NCI-H187 treated with DMSO at 0.1 percent for 48 hours (cell line): ENCODE results near the gene PITRM1.
"Not testable (repeated sequence)": the region's sequence is repeated elsewhere in the genome, so short reads cannot be mapped to it uniquely, and the experiment has no call there.

Experiments
- DNase-seq: peaks from one replicate; lab custom pipeline; 2025; lab: John Stamatoyannopoulos, UW

The PITRM1 gene

DNA sequence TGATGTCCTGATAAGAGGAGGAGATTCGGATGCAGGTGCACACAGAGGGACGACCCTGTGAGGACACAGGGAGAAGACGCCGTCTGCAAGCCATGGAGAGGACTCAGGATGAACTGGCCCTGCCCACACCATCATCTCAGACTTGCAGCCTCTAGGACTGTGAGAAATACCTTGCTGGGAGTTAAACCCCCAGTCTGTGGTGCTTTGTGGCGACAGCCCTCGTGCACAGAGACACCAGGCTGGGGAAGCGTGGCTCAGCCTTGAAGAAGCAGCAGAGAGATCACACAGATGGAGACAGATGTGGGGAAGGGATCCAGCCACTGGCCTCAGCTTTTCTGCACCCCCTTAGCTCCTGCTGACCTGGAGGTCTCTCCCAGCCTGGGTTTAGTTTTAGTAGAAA lies 26.3 kb upstream of the PITRM1 start:
- DNase-seq = no peak

DNA sequence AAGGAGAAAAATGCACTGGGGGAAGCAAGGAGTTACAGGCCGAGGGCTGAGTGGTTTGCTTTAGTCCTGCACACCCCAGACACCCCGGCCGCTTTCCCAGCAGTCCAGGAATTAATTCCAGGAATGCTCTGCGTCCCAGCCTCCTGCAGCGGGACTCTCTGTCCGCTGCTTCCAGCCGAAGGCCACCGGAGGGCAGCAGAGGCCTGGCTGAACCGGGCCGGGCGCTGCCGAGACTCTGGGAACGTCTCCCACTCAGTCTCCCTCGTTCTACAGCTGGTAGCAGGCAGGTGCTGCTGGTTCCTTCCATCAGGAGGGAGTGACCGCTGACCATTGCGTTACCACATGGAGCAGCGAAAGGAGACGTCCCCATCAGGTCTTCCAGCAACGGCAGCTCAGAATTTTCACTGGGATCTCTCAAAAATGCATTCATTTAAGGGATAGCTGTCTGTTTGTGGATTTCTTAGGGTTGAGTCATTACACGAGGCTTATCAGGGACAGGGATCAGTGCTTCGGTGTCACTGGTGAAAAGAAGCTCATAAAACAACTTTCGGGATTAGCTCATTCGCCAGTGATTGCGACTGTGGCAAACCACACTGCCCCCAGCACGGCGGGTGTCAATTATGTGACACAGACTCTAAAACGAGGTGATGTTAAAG lies 24.9 kb upstream of the PITRM1 start:
- no peak for DNase-seq

DNA sequence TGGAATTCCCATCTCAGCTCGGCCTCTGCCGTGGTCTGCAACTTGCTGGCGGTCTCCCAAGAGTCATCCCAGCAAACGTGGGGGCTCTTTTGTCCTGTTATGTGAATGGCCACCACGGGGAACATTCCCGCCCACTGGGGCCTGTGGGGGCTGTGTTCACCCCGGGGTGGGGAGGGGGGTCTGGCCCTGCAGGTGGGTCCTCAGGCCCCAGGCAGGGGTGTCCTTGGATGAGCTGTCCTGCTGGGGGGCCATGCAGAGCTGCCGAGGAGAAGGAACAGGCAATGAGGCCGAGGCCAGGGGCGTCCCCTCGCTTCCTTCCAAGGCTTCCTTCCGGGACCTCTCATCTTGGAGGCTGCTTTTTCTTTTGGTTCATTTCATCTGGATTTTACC lies 24.4 kb upstream of the PITRM1 start:
- no peak for DNase-seq

DNA sequence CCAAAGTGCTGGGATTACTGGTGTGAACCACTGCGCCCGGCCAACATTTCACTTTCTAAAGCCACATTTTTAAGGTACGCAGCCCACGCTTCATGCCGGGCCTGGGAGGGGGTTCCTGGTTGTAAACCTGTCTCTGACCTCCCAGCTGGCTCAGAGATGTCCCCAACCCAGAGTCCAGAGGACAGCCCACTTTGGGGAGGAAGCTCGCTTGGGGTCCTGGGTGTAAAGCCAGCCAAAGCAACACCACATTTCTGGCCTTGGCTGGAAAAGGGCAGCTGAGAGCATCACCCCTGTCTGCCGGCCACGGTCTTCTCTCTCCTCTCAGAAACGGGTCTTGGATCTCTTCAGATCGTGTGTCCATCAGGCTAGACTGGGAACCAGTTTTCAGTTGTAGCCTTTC lies 23.9 kb upstream of the PITRM1 start:
- no peak for DNase-seq

DNA sequence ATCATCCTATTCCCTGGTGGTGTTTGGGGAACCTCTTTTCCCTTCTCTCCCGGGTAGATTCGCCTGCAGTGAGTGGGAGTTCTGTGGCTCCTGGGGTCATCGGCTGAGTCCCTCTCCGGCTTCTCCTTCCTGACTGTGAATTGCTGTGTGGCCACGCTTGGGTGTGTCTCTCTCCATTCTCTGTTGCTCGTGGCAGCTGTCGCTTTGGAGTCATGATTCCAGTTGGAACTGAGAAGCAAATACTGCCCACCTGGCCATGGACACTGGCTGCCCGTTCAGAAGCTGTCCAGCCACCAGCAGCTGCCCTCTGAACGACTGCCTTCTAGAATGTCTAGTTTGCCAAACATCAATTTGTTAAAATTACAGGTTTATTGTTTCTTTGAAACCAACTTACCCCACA lies 23.1 kb upstream of the PITRM1 start:
- DNase-seq = no peak

DNA sequence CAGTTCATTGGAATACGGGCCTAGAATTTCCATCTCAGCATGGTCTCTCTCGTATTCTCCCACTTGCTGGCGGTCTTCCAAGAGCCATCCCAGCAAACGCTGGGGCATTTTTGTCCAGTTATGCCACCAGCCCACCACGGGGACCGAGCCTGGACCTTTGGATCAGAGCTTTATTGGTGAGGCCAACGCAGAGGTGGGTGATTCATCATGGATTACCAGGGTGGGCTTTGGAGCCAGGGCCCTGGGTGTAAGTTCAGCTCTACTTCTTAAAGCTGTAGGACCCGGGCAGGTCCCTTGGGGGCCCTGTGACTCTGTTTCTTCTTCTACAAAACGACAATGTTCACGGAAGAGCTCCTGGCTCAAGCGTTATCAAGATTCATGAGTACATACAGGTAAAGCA lies 22.7 kb upstream of the PITRM1 start:
- no peak for DNase-seq

DNA sequence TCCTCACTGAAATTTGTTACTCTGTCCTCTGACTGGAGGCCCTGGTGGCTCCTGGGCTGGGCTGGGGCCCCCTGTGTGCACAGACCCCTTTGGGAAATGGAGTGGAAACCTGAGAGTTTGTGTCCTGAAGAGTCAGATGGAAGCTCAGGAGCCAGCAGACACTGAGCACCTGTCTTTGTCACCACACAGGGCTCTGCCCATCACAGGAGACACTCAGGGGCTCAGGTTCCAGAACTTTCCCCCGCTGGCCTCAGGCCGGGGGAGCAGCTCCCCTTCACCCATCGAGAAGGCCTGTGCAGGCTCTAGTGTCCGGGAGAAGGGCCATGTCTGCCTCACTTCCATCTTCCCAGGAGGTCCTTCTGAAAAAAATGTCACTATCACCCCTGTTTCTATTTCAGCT lies 22.3 kb upstream of the PITRM1 start:
- no peak for DNase-seq

DNA sequence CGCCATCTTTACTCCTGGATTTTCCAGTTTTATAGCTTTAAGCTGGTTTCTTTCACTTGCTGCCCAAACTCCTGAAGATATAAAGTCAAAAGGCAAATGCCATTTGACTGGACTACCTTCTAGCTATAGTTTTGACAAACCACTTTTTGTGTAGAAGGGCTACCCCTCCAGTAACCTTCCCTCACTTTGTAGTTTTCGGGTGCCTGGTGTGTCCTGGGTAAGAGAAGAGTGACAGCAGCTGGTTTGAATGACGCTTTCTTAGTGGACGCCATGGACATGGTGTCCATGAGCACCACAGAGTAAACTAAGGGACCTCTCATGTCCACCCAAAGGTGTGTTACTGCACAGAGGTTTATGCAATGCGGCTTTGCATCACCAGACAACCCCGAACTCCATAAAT lies 21.2 kb upstream of the PITRM1 start:
- DNase-seq = no peak

DNA sequence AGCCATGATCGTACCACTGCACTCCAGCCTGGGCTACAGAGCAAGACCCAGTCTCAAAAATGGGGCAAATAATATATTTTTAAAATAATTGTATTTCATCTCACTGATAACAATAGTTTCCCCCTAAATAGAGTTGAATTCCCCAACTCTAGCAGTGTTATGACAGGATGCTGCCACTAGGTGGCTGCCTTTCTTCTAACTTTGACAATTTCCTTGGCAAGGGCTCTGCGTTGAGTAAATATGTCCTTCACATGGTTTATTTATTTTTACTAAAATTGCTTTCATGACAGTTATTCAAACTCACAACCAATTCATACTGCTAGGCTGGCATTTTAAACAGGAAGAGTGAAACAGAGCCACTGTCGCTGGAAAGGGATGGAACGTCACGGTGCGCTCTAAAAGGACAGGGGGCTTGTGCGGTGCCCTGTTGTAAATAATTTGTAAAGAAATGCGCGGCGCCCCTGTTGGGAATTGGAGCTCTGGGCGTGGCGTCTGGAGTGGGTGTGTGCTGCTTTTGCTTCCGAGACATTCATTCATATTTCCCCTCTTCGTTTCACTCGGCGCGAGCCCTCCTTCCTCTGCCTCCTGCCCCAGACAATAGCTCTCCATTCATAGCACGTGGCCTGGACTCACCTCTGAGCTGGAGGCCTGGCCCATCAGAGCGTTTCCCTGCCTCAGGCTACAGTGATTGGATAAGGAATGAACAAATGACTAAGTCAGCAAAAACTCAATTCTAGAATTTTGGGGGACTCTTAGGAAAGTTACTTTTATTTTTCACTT lies 20.5 kb upstream of the PITRM1 start:
- no peak for DNase-seq

DNA sequence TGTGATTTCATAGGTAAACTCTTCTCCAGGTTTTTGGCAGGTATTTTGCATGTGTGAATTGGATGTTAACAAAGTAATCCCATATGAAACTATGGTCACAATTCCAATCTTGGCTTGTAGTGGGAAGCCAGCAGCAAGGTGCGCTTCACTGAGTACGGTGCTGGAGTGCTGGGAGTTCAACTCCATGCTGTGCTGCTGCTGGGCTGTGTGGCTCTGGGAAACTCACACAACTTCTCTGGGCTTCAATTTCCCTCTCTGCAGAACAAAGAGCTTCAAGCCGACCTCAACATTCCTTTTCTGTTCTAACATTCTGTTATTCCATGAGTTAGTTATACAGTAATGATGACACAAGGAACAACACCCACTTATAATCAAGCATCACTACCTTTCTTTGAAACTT lies 18.2 kb upstream of the PITRM1 start:
- DNase-seq = no peak

DNA sequence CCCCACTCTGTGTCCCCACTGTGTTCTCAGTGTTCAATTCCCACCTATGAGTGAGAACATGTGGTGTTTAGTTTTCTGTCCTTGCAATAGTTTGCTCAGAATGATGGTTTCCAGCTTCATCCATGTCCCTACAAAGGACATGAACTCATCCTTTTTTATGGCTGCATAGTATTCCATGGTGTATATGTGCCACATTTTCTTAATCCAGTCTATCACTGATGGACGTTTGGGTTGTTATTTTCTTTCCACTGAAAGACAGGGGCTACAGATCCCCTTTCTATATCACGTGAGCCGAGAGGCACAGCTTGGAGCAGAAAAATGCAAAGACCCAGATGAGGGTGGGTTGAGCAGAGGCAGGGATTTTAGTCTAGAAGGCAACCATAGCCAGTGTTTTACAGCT lies 14.6 kb upstream of the PITRM1 start:
- not testable (repeated sequence) for DNase-seq

DNA sequence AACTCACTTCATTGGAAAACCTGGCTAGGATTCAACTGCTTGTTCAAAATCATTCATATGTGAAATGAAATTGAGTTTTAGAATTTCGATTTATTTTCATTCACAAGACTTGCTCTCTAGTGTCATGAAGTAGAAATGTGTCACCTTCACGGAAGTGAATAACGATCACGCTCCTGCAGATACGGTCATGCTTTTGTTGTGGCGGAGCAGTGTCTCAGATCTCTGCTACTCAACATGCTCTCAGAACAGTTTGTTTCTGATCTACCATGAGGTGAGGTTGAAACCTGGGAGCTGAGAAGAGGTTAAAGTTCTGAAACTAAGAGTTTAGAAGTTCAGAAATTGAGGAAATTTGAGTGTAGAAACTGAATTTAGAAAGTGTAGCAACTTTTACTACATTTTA lies 13.8 kb upstream of the PITRM1 start:
- DNase-seq = no peak

DNA sequence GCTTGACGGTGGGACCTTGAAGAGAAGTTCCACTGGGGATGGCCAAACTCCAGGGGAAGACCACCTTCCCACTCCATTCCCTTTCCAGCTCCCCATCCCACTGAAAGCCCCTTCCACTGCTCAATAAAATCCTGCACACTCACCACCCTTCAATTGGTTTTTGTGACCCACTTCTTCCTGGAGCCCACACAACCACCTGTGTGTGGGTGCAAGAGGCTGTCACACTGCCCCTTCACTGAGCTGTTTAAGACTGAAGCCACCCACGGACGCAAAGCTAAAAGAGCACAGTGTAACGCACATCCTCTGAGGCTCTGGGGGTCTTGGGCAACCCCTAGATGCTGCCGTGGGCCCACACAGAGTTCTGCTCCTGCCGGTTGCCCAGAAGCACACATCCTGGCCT lies 12.8 kb upstream of the PITRM1 start:
- no peak for DNase-seq

DNA sequence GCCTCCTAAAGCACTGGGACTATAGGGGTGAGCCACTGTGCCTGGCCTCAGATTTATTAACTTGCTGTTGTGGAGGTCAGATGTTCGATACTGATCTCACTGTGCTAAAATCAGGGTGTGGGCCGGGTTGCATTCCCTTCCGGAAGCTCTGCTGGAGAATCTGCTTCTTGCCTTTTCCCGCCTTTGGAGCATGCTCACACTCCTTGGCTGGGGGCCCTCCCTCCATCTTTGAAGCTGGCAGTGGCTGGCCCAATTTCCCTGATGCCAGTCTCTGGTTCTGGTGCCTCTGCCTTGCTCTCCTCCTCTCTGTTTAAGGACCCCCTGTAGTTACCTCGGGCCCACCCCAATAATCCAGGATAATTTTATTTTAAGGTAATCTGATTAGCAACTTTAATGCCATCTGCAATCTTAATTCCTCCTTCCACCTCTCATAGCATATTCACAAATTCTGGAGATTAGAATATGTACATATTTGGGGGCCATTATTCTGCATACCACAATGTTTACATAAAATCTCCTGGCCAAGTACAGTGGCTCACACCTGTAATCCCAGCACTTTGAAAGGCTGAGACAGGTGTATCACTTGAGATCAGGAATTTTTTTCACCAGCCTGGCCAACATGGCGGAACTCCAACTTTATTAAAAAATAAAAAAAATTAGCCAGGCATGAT lies 7.9 kb upstream of the PITRM1 start:
- no peak for DNase-seq

DNA sequence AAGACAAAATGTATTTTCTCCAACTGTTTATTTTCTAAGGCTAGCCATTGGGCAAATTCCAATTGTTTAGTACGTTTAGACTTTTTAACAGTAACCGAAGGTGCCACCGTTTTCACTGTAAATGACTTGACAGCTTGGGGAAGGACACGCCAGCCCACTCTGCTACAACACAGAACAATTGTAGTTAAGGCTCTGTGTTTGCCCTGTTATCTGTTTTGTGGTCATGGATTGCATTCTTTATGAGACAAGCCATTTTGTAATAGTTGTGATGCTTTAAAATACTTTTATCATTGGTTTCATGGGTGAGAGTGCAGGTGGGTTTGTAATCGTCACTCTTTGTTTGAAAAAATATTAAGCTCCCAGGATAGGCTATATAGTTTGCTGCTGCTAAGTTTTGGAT lies 6.6 kb upstream of the PITRM1 start:
- DNase-seq = no peak

DNA sequence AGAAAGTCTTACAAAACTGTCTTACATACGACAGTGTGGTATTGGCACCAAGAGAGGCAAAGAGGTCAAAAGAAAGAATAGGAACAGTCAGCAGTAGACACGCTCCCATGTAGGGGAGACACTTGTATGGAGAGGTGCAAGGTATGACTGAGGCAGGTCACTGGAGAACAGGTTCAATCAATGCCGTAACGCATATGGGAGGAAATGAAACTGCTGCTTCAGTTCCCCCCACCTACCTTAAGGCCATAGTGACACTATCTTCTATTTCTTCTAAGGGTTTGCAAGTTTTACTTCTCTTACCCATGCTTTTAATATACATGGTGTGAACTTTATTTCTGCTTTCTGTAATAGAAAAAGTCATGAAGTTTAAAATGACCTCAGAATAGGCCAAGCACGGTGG lies 5.5 kb upstream of the PITRM1 start:
- no peak for DNase-seq

DNA sequence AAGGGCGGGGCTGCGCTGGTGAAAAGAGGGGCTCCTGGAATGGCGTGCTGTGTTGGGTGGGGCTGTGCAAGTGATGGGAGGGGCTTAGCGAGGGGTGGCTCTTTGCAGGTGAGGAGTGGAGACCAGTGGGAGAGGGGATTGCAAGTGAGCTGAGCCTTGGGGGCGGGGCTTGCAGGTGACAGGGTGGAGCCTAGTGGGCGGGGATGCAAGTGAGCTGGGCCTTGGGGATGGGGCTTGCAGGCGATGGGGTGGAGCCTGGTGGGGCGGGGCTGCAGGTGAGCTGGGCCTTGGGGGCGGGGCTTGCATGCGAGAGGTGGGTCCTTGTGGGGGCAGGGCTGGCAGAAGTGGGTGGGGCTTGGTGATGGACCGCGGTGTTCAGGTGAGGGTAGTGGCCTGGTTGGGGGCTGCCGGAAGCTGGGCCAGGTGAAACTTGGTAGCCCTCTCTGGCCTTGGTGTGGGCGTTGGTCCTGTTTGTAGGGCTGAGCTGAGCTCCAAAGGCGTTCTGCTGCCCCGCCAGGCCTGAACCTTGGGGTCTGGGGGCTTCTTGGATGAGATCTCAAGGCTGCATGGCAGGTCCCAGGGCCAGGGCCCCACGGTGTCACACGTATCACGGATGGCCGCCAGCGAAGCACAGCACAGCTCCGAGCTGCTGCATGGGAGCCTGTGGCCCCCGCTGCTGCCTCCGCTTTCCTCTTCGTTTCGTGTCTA lies 743 bp upstream of the PITRM1 start:
- DNase-seq = peak; percentile 96

DNA sequence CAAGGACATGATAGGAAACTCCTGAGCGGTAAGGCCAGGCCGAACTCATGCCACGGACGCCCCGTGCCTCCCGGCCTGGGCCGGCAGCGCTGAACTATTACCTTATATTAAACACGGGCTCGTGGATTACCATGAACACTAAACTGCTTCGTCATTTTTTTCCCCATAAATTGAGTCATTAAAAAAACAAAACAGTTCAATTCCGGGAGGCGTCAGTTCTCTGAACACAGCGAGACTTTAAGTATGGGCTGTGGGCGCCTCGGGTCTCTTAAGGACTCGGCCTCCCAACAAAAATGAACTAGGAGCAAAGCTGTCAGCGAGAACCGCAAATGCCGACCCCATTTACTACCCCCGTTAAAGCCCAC lies 519 bp downstream of the PITRM1 start:
- no peak for DNase-seq

DNA sequence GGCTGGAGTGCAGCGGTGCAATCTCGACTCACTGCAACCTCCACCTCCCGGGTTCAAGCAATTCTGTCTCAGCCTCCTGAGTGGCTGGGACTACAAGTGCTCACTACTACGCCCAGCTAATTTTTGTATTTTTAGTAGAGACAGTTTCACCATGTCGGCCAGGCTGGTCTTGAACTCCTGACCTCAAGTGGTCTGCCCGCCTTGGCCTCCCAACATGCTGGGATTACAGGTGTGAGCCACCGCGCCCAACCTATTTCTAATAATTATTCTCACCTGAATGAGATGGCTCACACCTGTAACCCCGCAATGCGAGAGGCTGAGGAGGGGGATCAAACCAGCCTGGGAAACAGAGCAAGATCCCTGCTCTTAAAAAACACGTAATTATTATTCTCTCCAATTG lies 1.1 kb downstream of the PITRM1 start:
- DNase-seq = not testable (repeated sequence)

DNA sequence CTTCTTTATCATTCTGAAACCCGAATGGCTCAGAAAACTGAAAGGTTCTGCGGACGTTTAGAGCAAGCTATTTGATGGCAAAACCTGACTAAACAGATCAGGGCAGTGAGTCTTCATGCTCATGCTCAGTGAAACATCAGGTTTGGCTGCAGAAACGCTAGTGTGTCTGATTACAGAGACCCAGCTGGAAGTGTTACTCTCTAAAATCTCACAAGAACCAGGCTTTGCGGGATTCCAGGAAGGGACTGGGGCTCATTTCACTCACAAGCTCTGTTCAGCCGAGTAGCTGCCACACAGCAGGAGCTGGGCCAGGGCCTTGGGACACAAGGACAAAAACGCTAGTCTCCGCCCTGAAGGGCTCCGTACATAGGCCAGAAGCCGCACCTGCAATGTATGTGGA lies 2.9 kb downstream of the PITRM1 start:
- DNase-seq = no peak

DNA sequence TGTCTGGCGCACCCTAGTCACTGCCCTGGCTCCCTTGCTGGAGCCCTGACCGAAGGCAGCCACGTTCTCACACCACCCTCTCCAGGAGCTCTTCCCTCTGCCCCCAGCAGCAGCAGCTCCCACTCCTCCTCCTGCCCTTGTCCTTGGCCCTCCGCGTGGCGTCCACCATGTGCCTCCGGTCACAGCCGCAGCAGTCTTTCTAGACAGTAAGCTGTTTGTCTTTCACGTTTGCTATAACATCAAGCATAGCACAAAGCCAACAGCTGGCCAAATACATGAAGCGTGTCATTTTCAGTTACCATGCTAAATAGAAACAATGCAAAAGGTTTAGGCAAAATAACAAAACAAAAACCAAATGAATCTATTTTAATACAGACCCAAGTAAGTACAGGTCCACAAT lies 3.3 kb downstream of the PITRM1 start:
- DNase-seq = no peak

DNA sequence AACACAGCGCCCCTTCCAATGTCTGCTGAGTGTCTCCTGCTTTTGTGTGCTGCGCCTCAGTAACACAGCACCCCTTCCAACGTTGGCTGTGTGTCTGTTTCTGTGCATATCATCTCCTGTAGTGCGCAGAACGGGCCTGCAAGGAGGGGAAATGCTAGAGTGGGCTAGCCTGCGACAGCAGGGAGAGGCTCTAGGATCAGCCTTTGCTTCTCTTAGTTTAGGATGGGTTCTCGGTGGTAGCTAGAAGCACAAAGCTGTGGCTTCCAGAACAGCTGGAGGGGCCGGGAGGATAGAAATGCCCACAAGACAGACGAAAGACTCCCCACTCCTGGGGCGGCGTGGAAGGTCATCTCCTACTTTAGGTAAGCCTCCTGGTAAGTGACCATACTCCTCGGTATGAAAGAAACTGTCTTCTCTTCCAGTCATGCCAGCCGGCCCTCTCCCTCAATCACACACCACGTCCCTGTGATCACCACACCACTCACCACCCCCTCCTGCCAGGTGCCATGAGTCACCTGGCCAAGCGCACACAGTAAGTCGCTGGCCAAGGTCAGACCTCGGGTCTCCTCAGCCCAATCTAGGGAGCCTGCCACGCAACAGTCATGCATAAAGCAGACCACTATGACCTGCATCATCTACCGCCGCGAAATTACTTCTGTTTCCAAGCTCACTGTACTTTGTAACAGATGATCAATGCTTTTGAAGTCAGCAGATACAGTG lies 4.8 kb downstream of the PITRM1 start:
- no peak for DNase-seq
